Liver (tissue), 9 donors: Measurements from ENCODE around the gene AKR1C8. TPM values are rescaled to one million over a fixed set of nuclear protein-coding genes. Genes with fewer than 3 reads are reported as not detected.

Experiments used
- DNase-seq: peaks from one replicate; pipeline ENCODE4 v3.0.0-alpha.2; 2017; ENCODE audit warnings: low spot score
- H3K27ac ChIP-seq, 2 donors: one replicate each; pipeline ENCODE4 v1.7.0; 2013; ENCODE audit warnings: inconsistent platforms in 2 of 2, low read length in 2 of 2, control low read depth in 1 of 2, low read depth in 1 of 2, mild to moderate bottlenecking in 1 of 2
- H3K27me3 ChIP-seq, 4 donors: one replicate each; pipeline versions ENCODE4 v1.6.1 to v1.7.0; 2013; ENCODE audit warnings: low read length in 3 of 4, inconsistent platforms in 1 of 4, mild to moderate bottlenecking in 1 of 4, moderate library complexity in 1 of 4; ENCODE audit not compliant: control insufficient read depth in 4 of 4, insufficient read depth in 4 of 4
- H3K36me3 ChIP-seq, 4 donors: one replicate each; pipeline versions ENCODE4 v1.6.1 to v1.7.0; 2013; ENCODE audit warnings: low read length in 3 of 4, mild to moderate bottlenecking in 3 of 4, low read depth in 1 of 4, moderate library complexity in 1 of 4; ENCODE audit not compliant: control insufficient read depth in 4 of 4, insufficient read depth in 3 of 4
- H3K4me1 ChIP-seq, 4 donors: one replicate each; pipeline versions ENCODE4 v1.6.1 to v1.7.0; 2013; ENCODE audit warnings: low read length in 3 of 4, mild to moderate bottlenecking in 3 of 4, moderate library complexity in 1 of 4; ENCODE audit not compliant: control insufficient read depth in 4 of 4, insufficient read depth in 4 of 4
- H3K4me3 ChIP-seq, 3 donors: one replicate each; pipeline versions ENCODE4 v1.6.1 to v1.7.0; 2013; ENCODE audit warnings: low read length in 3 of 3, control low read depth in 1 of 3, low read depth in 1 of 3, mild to moderate bottlenecking in 1 of 3
- H3K9ac ChIP-seq, 2 donors: one replicate each; pipeline ENCODE4 v1.7.0; 2013; ENCODE audit warnings: low read length in 2 of 2, mild to moderate bottlenecking in 2 of 2, moderate library complexity in 2 of 2, control low read depth in 1 of 2, low read depth in 1 of 2
- H3K9me3 ChIP-seq, 4 donors: one replicate each; pipeline versions ENCODE4 v1.6.1 to v1.7.0; 2013; ENCODE audit warnings: low read length in 3 of 4; ENCODE audit not compliant: control insufficient read depth in 4 of 4
- CTCF ChIP-seq: fragments of 150-350 bp; IDR thresholded peaks from 2 replicates; pipeline ENCODE4 v1.5.1; 2017; ENCODE audit warnings: improper control_type of control experiment, low read depth, low read length; ENCODE audit not compliant: missing input control
- EGR1 ChIP-seq, 2 donors: IDR thresholded peaks; 2 replicates each; pipeline ENCODE4 v1.6.1; 2016 to 2018; ENCODE audit warnings: antibody characterized with exemption in 2 of 2, low read depth in 2 of 2
- FOXA2 ChIP-seq: IDR thresholded peaks from 2 replicates; pipeline ENCODE4 v1.6.1; 2016; ENCODE audit warnings: antibody characterized with exemption
- GABPA ChIP-seq, 2 donors: IDR thresholded peaks in 1 of 2; conservative IDR thresholded peaks in 1 of 2; 2 replicates each; pipeline ENCODE4 v1.6.1; 2016; ENCODE audit warnings: antibody characterized with exemption in 2 of 2, mild to moderate bottlenecking in 1 of 2, moderate library complexity in 1 of 2
- HNF4A ChIP-seq, 2 donors: conservative IDR thresholded peaks; 2 replicates each; pipeline ENCODE4 v1.6.1; 2016; ENCODE audit warnings: antibody characterized with exemption in 2 of 2, mild to moderate bottlenecking in 2 of 2
- HNF4G ChIP-seq: IDR thresholded peaks from 2 replicates; pipeline ENCODE4 v1.6.1; 2016; ENCODE audit warnings: antibody characterized with exemption
- JUND ChIP-seq, 2 donors: IDR thresholded peaks; 2 replicates each; pipeline ENCODE4 v1.6.1; 2016; ENCODE audit warnings: antibody characterized with exemption in 2 of 2
- MAX ChIP-seq: IDR thresholded peaks from 2 replicates; pipeline ENCODE4 v1.6.1; 2016; ENCODE audit warnings: antibody characterized with exemption
- NR2F2 ChIP-seq: IDR thresholded peaks from 2 replicates; pipeline ENCODE4 v1.6.1; 2016; ENCODE audit warnings: antibody characterized with exemption
- RAD21 ChIP-seq, 2 donors: IDR thresholded peaks; 2 replicates each; pipeline ENCODE4 v1.6.1; 2016; ENCODE audit warnings: antibody characterized with exemption in 2 of 2, mild to moderate bottlenecking in 2 of 2
- REST ChIP-seq: IDR thresholded peaks from 2 replicates; pipeline ENCODE4 v1.6.1; 2016; ENCODE audit warnings: antibody characterized with exemption, mild to moderate bottlenecking
- RXRA ChIP-seq, 2 donors: IDR thresholded peaks; 2 replicates each; pipeline ENCODE4 v1.6.1; 2017 to 2018; ENCODE audit warnings: antibody characterized with exemption in 2 of 2, mild to moderate bottlenecking in 1 of 2
- SP1 ChIP-seq: IDR thresholded peaks from 2 replicates; pipeline ENCODE4 v1.6.1; 2018; ENCODE audit warnings: antibody characterized with exemption, mild to moderate bottlenecking
- TAF1 ChIP-seq: conservative IDR thresholded peaks from 2 replicates; pipeline ENCODE4 v1.6.1; 2016; ENCODE audit warnings: antibody characterized with exemption, mild to moderate bottlenecking
- YY1 ChIP-seq: IDR thresholded peaks from 2 replicates; pipeline ENCODE4 v1.6.1; 2016; ENCODE audit warnings: antibody characterized with exemption, mild to moderate bottlenecking
- WGBS: extraction: QIAGEN DNeasy Blood & Tissue Kit; methylation state at CpG from one replicate; pipeline ENCODE4 v1.1.7; 2013; 5-methylcytosine and 5-hydroxymethylcytosine counted together
- polyA plus RNA-seq, 2 donors: library from polyadenylated mRNA; stranded (reverse) in 1 of 2; unstranded in 1 of 2; fragments of 200-250 nt in 1 of 2; fragments of >200 nt in 1 of 2; fragmentation: Nextera tagmentation in 1 of 2; extraction: Ambion mirVana in 1 of 2; gene quantifications; one replicate each; pipeline versions ENCODE4 v1.2.1 to v1.2.3, GENCODE V29; 2013 to 2015
- total RNA-seq, 2 donors: library from RNA; depleted of rRNA; stranded (reverse); fragments of >200 nt; gene quantifications; one replicate each; pipeline ENCODE4 v1.2.3, GENCODE V29; 2014
- TF ChIP-seq, protein P1 (sequence below): IDR thresholded peaks from 2 replicates; pipeline ENCODE4 v1.6.1; 2016; ENCODE audit warnings: antibody characterized with exemption
- TF ChIP-seq, protein P2 (sequence below): IDR thresholded peaks from 2 replicates; pipeline ENCODE4 v1.6.1; 2016; ENCODE audit warnings: antibody characterized with exemption
- donor health status: healthy.
- donor health status: healthy.
- donor health status: healthy.
- donor health status: healthy.
- donor health status: healthy.

AKR1C8 gene
- total and polyA plus RNA-seq, 4 donors, result 2.5 to 28.5 (median 19.2) TPM; not detected in 1

- Histone ChIP-seq H3K4me3 (peak overlapping the region in 1 of 3 donors; percentile 71), H3K4me1 (peaks cover 3 to 46% (median 24%) of the 10 kb centered on the region in 4 donors), H3K9ac (peak overlapping the region in 1 of 2 donors; percentile 88), H3K9me3 (no peaks in the 10 kb centered on the region), H3K27ac (peak overlapping the region; percentile 71 to 91), H3K27me3 (no peaks in the 10 kb centered on the region), H3K36me3 (peaks cover 0 to 6% (median 0%) of the 10 kb centered on the region in 4 donors)
- WGBS, result 36% methylated on average over 6 of the region's 6 CpGs
- DNase-seq, result no peak
- TF ChIP-seq HNF4A (conservative IDR thresholded peaks at IDR 0.05) (peak; percentile 92 to 93), JUND (IDR thresholded peaks at IDR 0.05) (peak; percentile 41 to 50), RAD21 (IDR thresholded peaks at IDR 0.05) (peak in 1 of 2 donors; percentile 35), RXRA (IDR thresholded peaks at IDR 0.05) (peak; percentile 65 to 88), SP1 (peak; percentile 94), NR2F2 (no peak), FOXA2 (peak; percentile 27), YY1 (no peak), MAX (no peak), EGR1 (IDR thresholded peaks at IDR 0.05; ENCODE audit: low read depth in 2 of 2) (no peak), TAF1 (no peak), HNF4G (peak; percentile 76), CTCF (no peak), GABPA (IDR thresholded peaks at IDR 0.05 in 1 of 2, conservative IDR thresholded peaks at IDR 0.05 in 1 of 2) (no peak)
- TF ChIP-seq, protein P1, sequence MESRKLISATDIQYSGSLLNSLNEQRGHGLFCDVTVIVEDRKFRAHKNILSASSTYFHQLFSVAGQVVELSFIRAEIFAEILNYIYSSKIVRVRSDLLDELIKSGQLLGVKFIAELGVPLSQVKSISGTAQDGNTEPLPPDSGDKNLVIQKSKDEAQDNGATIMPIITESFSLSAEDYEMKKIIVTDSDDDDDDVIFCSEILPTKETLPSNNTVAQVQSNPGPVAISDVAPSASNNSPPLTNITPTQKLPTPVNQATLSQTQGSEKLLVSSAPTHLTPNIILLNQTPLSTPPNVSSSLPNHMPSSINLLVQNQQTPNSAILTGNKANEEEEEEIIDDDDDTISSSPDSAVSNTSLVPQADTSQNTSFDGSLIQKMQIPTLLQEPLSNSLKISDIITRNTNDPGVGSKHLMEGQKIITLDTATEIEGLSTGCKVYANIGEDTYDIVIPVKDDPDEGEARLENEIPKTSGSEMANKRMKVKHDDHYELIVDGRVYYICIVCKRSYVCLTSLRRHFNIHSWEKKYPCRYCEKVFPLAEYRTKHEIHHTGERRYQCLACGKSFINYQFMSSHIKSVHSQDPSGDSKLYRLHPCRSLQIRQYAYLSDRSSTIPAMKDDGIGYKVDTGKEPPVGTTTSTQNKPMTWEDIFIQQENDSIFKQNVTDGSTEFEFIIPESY, result peak; percentile 54
- TF ChIP-seq, protein P2, sequence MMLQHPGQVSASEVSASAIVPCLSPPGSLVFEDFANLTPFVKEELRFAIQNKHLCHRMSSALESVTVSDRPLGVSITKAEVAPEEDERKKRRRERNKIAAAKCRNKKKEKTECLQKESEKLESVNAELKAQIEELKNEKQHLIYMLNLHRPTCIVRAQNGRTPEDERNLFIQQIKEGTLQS, result peak; percentile 22
These were observed 10.9 kb upstream of the AKR1C8 start for GRCh38 chr10:5195727-5196374.

DNA sequence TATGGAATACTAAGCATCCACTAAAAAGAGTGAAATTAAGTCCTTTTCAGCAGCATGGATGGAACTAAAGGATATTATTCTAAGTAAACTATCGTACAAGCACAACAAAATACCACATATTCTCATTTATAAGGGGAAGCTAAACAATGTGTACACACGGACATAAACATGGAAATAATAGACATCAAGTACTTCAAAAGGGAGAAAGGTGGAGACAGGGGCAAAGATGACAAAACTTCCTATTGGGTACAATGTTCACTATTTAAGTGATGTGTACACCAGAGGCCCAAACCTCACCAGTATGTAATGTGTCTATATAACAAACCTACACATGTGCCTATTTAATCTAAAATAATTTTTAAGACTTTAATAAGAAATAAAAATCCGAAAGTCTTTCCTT is 9.5 kb upstream of the AKR1C8 start:
- Histone ChIP-seq H3K36me3 (no peaks in the 10 kb centered on the region), H3K4me3 (no peak overlapping the region), H3K27me3 (no peaks in the 10 kb centered on the region), H3K9ac (no peak overlapping the region), H3K27ac (no peak overlapping the region), H3K4me1 (peaks cover 4 to 40% (median 20%) of the 10 kb centered on the region in 4 donors), H3K9me3 (no peaks in the 10 kb centered on the region)
- WGBS, result 91% methylated on average over 3 of the region's 3 CpGs
- no peak for DNase-seq
- TF ChIP-seq YY1, result no peak
- no peak for TF ChIP-seq MAX
- TF ChIP-seq SP1, result no peak
- no peak for TF ChIP-seq REST
